PC-3 (cell line): ENCODE data around the gene HNRNPF. TPM values are rescaled to one million over a fixed set of nuclear protein-coding genes. Genes with fewer than 3 reads are reported as not detected.

Source experiments
- ATAC-seq: fragments of 200-7000 bp; cut with Tn5 transposase; 2 replicates; pipeline ENCODE4 v1.9.1; 2020; ENCODE audit warnings: mild to moderate bottlenecking, moderate library complexity
- BruUV-seq: library from RNA; stranded (reverse); fragments of 400-500 nt; replicated peaks from 2 replicates; lab custom pipeline; 2021; lab: Mats Ljungman, UMichigan
- CTCF ChIA-PET: fragments of 300-600 bp; sonication (Branson Sonifier 250); formaldehyde crosslinking; loops from one replicate; lab custom pipeline; 2022; ENCODE audit warnings: antibody characterized with exemption; lab: Charles Lee
- POLR2A ChIA-PET: fragments of 300-600 bp; sonication (Branson Sonifier 250); formaldehyde crosslinking; loops from one replicate; lab custom pipeline; 2022; ENCODE audit warnings: antibody characterized with exemption; ENCODE audit not compliant: unreplicated experiment; lab: Charles Lee
- DNase-seq: peaks from one replicate; pipeline ENCODE4 v3.0.0-alpha.2; 2015
- H2AFZ ChIP-seq: fragments of 300-600 bp; sonication (generic); 2 replicates; pipeline ENCODE4 v1.6.0; 2016; ENCODE audit warnings: antibody characterized with exemption, low read length
- H3F3A ChIP-seq: fragments of 300-600 bp; sonication (generic); one replicate; pipeline ENCODE4 v1.6.0; 2017; ENCODE audit warnings: antibody characterized with exemption, low read length, control low read depth, mild to moderate bottlenecking; ENCODE audit not compliant: unreplicated experiment
- H3K27ac ChIP-seq: fragments of 300-600 bp; sonication (generic); 2 replicates; pipeline ENCODE4 v1.5.1; 2016; ENCODE audit warnings: mild to moderate bottlenecking, low read length
- H3K27me3 ChIP-seq: fragments of 300-600 bp; sonication (generic); 2 replicates; pipeline ENCODE4 v1.6.1; 2016; ENCODE audit warnings: low read length, mixed read lengths
- H3K36me3 ChIP-seq: fragments of 300-600 bp; sonication (generic); 2 replicates; pipeline ENCODE4 v1.6.1; 2016; ENCODE audit warnings: low read depth, mixed run types, low read length, mixed read lengths
- H3K4me1 ChIP-seq: fragments of 300-600 bp; sonication (generic); 2 replicates; pipeline ENCODE4 v1.5.1; 2016; ENCODE audit warnings: low read length; ENCODE audit not compliant: insufficient read depth
- H3K4me2 ChIP-seq: fragments of 300-600 bp; sonication (generic); 2 replicates; pipeline ENCODE4 v1.6.0; 2016; ENCODE audit warnings: low read length
- H3K4me3 ChIP-seq: fragments of 300-600 bp; sonication (generic); 2 replicates; pipeline ENCODE4 v1.5.1; 2016; ENCODE audit warnings: mild to moderate bottlenecking, low read length, mixed read lengths
- H3K79me2 ChIP-seq: fragments of 300-600 bp; sonication (generic); 2 replicates; pipeline ENCODE4 v1.6.1; 2017; ENCODE audit warnings: low read length, mixed read lengths
- H3K9ac ChIP-seq: fragments of 300-600 bp; sonication (generic); 2 replicates; pipeline ENCODE4 v1.6.0; 2016; ENCODE audit warnings: mild to moderate bottlenecking, low read length
- H3K9me2 ChIP-seq: fragments of 300-600 bp; sonication (generic); replicated peaks from 2 replicates; pipeline ENCODE4 v1.6.1; 2016; ENCODE audit warnings: mixed run types, low read length, mixed read lengths
- H3K9me3 ChIP-seq: fragments of 300-600 bp; sonication (generic); 2 replicates; pipeline ENCODE4 v1.6.1; 2016; ENCODE audit warnings: low read length, mixed read lengths
- H4K20me1 ChIP-seq: fragments of 300-600 bp; sonication (generic); 2 replicates; pipeline ENCODE4 v1.6.1; 2016; ENCODE audit warnings: low read length, mixed read lengths
- CTCF ChIP-seq: fragments of 300-600 bp; sonication (generic); conservative IDR thresholded peaks from 2 replicates; pipeline ENCODE4 v1.5.1; 2017; ENCODE audit warnings: antibody characterized with exemption, low read depth, mild to moderate bottlenecking, low read length
- EZH2 ChIP-seq: fragments of 300-600 bp; sonication (generic); IDR thresholded peaks from one replicate; pipeline ENCODE4 v1.6.1; 2017; ENCODE audit warnings: antibody characterized with exemption, mild to moderate bottlenecking, low read length; ENCODE audit not compliant: unreplicated experiment
- EZH2phosphoT487 ChIP-seq: fragments of 300-600 bp; sonication (generic); IDR thresholded peaks from 2 replicates; pipeline ENCODE4 v1.6.1; 2018; ENCODE audit warnings: mild to moderate bottlenecking, antibody characterized with exemption, low read length, borderline replicate concordance
- intact Hi-C: fragments of 100-400 bp; cut with micrococcal nuclease; formaldehyde crosslinking; loops from 2 replicates; pipeline ENCODE4 v1.9.0; 2023
- total RNA-seq: library from RNA; depleted of rRNA; stranded (reverse); fragments of >200 nt; gene quantifications from 2 replicates; pipeline ENCODE4 v1.2.3, GENCODE V29; 2014

The HNRNPF gene
- total RNA-seq, 1 experiment from 2014 or later = 421 TPM

- H3K79me2 ChIP-seq = no peaks in the 10 kb centered on the region
- intact Hi-C loops = no loop called here
- TF ChIP-seq EZH2 = no peak
- TF ChIP-seq CTCF = no peak
- TF ChIP-seq EZH2phosphoT487 = no peak
- CTCF ChIA-PET = no interaction called here
- H2AFZ ChIP-seq = 0 out of 2 replicates have a peak overlapping the region, but pooled peaks have one; percentile 35
- H3K9ac ChIP-seq = no peak overlapping the region
- no peak for ATAC-seq
- POLR2A ChIA-PET = no interaction called here
- H3K36me3 ChIP-seq = no peaks in the 10 kb centered on the region
- 0 out of 2 replicates have a peak overlapping the region, but pooled peaks have one; percentile 6 for H3K27ac ChIP-seq
- no peaks in the 10 kb centered on the region for H3K27me3 ChIP-seq
- H3K4me3 ChIP-seq = no peak overlapping the region
- H4K20me1 ChIP-seq = no peaks in the 10 kb centered on the region
- no peak for DNase-seq
- no TSS peak for BruUV-seq
- no peaks in the 10 kb centered on the region for H3K9me3 ChIP-seq
- H3K9me2 ChIP-seq = no peaks in the 10 kb centered on the region
- H3K4me2 ChIP-seq = peak overlapping the region; percentile 18
- no peaks in the 10 kb centered on the region for H3F3A ChIP-seq
- H3K4me1 ChIP-seq = peaks cover 41% of the 10 kb centered on the region
These were observed 58.3 kb downstream of the HNRNPF start for GRCh38 chr10:43350686-43351085.

- H3K4me3 ChIP-seq = no peak overlapping the region
- TF ChIP-seq CTCF (no peak), EZH2 (no peak), EZH2phosphoT487 (no peak)
- H3K9me2 ChIP-seq = no peaks in the 10 kb centered on the region
- H3K4me1 ChIP-seq = peaks cover 36% of the 10 kb centered on the region
- no peaks in the 10 kb centered on the region for H3F3A ChIP-seq
- no TSS peak for BruUV-seq
- DNase-seq (peak; percentile 83), ATAC-seq (no peak)
- H3K4me2 ChIP-seq = peak overlapping the region; percentile 18
- no peaks in the 10 kb centered on the region for H3K79me2 ChIP-seq
- no peaks in the 10 kb centered on the region for H3K36me3 ChIP-seq
- no peaks in the 10 kb centered on the region for H3K27me3 ChIP-seq
- H3K9ac ChIP-seq = no peak overlapping the region
- H3K9me3 ChIP-seq = no peaks in the 10 kb centered on the region
- no peaks in the 10 kb centered on the region for H4K20me1 ChIP-seq
- 0 out of 2 replicates have a peak overlapping the region, but pooled peaks have one; percentile 35 for H2AFZ ChIP-seq
- H3K27ac ChIP-seq = peak overlapping the region; percentile 48
- CTCF ChIA-PET = no interaction called here
- POLR2A ChIA-PET = no interaction called here
- intact Hi-C loops = no loop called here
These were observed 58.8 kb downstream of the HNRNPF start for GRCh38 chr10:43350156-43350555.

GRCh38 chr10:43348511-43349312 lies 60.3 kb downstream of the HNRNPF start:
- Histone ChIP-seq H3K27ac (no peak overlapping the region), H2AFZ (0 out of 2 replicates have a peak overlapping the region, but pooled peaks have one; percentile 40), H3K4me2 (no peak overlapping the region), H3K9me3 (no peaks in the 10 kb centered on the region), H3K79me2 (no peaks in the 10 kb centered on the region), H3K4me3 (no peak overlapping the region), H3K36me3 (no peaks in the 10 kb centered on the region), H3K9me2 (no peaks in the 10 kb centered on the region), H3K27me3 (no peaks in the 10 kb centered on the region), H4K20me1 (no peaks in the 10 kb centered on the region), H3K4me1 (peaks cover 28% of the 10 kb centered on the region), H3F3A (no peaks in the 10 kb centered on the region), H3K9ac (no peak overlapping the region)
- ATAC-seq = peak; percentile 99
- ChIA-PET POLR2A (no interaction called here), CTCF (interaction anchor here (0.6 to 1.1 kb wide), 2 partner anchors 56 to 86 kb away, joined by 3 to 10 read pairs; no protein-coding TSS in a partner anchor)
- BruUV-seq = no TSS peak
- peak; percentile 91 for DNase-seq
- TF ChIP-seq CTCF (peak; percentile 99), EZH2 (no peak)
- intact Hi-C loops = loop anchor here (1.0 to 10.0 kb wide), 5 partner anchors 55 to 481 kb away; no protein-coding TSS in a partner anchor
